GM23338 (cell line): ENCODE measurements around the gene AQP12B. TPM values are rescaled to one million over a fixed set of nuclear protein-coding genes. Genes with fewer than 3 reads are reported as not detected.

ENCODE experiments used
- ATAC-seq: fragments of 200-7000 bp; cut with Tn5 transposase; 3 replicates; pipeline ENCODE4 v1.9.1; 2020
- DNase-seq: peaks from one replicate; pipeline ENCODE4 v3.0.0-alpha.2; 2015; ENCODE audit warnings: low spot score
- H2AFZ ChIP-seq: fragments of 200-600 bp; sonication (generic); 2 replicates; pipeline ENCODE4 v1.8.0; 2016; ENCODE audit warnings: antibody characterized with exemption, mild to moderate bottlenecking, moderate library complexity
- H3F3A ChIP-seq: fragments of 200-600 bp; sonication (generic); replicated peaks from 2 replicates; pipeline ENCODE4 v1.8.0; 2017; ENCODE audit warnings: antibody characterized with exemption, mixed run types, low read depth
- H3K27ac ChIP-seq: fragments of 200-600 bp; sonication (generic); 2 replicates; pipeline ENCODE4 v1.6.1; 2016; ENCODE audit warnings: low read depth
- H3K27me3 ChIP-seq: fragments of 200-600 bp; sonication (generic); 2 replicates; pipeline ENCODE4 v1.8.0; 2016; ENCODE audit warnings: mild to moderate bottlenecking, mixed run types, moderate library complexity; ENCODE audit not compliant: insufficient read depth
- H3K36me3 ChIP-seq: fragments of 200-600 bp; sonication (generic); 2 replicates; pipeline ENCODE4 v1.8.0; 2016; ENCODE audit warnings: mild to moderate bottlenecking; ENCODE audit not compliant: insufficient read depth
- H3K4me1 ChIP-seq: fragments of 200-600 bp; sonication (generic); 2 replicates; pipeline ENCODE4 v1.8.0; 2016; ENCODE audit warnings: mild to moderate bottlenecking, moderate library complexity; ENCODE audit not compliant: insufficient read depth
- H3K4me2 ChIP-seq: fragments of 200-600 bp; sonication (generic); 2 replicates; pipeline ENCODE4 v1.7.1; 2017; ENCODE audit warnings: mixed run types
- H3K4me3 ChIP-seq: fragments of 200-600 bp; sonication (generic); 2 replicates; pipeline ENCODE4 v1.6.1; 2016; ENCODE audit warnings: mixed run types
- H3K79me2 ChIP-seq: fragments of 200-600 bp; sonication (generic); replicated peaks from 2 replicates; pipeline ENCODE4 v1.8.0; 2017; ENCODE audit warnings: mild to moderate bottlenecking; ENCODE audit not compliant: insufficient read depth
- H3K9me2 ChIP-seq: fragments of 200-600 bp; sonication (generic); 2 replicates; pipeline ENCODE4 v1.8.0; 2017; ENCODE audit not compliant: insufficient read depth
- H4K20me1 ChIP-seq: fragments of 200-600 bp; sonication (generic); replicated peaks from 2 replicates; pipeline ENCODE4 v1.8.0; 2017; ENCODE audit warnings: mild to moderate bottlenecking; ENCODE audit not compliant: insufficient read depth
- H3K27ac Mint-ChIP-seq: 2 replicates; pipeline ENCODE4 v1.8.0; 2020; ENCODE audit warnings: inconsistent platforms, mild to moderate bottlenecking, moderate library complexity, mixed read lengths
- H3K27me3 Mint-ChIP-seq: 3 replicates; pipeline ENCODE4 v1.8.0; 2022; ENCODE audit warnings: low read depth, mild to moderate bottlenecking, moderate library complexity, mixed read lengths, inconsistent platforms; ENCODE audit not compliant: insufficient read depth, poor library complexity
- H3K36me3 Mint-ChIP-seq: 3 replicates; pipeline ENCODE4 v1.8.0; 2021; ENCODE audit warnings: low read depth, mild to moderate bottlenecking, inconsistent platforms, moderate library complexity, mixed read lengths
- H3K4me1 Mint-ChIP-seq: 3 replicates; pipeline ENCODE4 v1.8.0; 2020; ENCODE audit warnings: mild to moderate bottlenecking, inconsistent platforms, mixed read lengths
- H3K4me3 Mint-ChIP-seq: 3 replicates; pipeline ENCODE4 v1.8.0; 2021; ENCODE audit warnings: moderate library complexity, mild to moderate bottlenecking, inconsistent platforms, mixed read lengths
- H3K9me3 Mint-ChIP-seq: 3 replicates; pipeline ENCODE4 v1.8.0; 2020; ENCODE audit warnings: moderate library complexity, mild to moderate bottlenecking, inconsistent platforms, mixed read lengths
- CREB1 ChIP-seq: fragments of 250-450 bp; sonication (Bioruptor Pico); IDR thresholded peaks from 2 replicates; pipeline ENCODE4 v1.5.0; 2020; ENCODE audit warnings: low read depth, mild to moderate bottlenecking, moderate library complexity
- EZH2 ChIP-seq: fragments of 200-600 bp; sonication (generic); IDR thresholded peaks from one replicate; pipeline ENCODE4 v1.8.0; 2017; ENCODE audit warnings: antibody characterized with exemption, mild to moderate bottlenecking, low read depth; ENCODE audit not compliant: unreplicated experiment
- EZH2phosphoT487 ChIP-seq: fragments of 200-600 bp; sonication (generic); IDR thresholded peaks from one replicate; pipeline ENCODE4 v1.8.1; 2018; ENCODE audit warnings: antibody characterized with exemption; ENCODE audit not compliant: unreplicated experiment
- JUNB ChIP-seq: IDR thresholded peaks from one replicate; pipeline ENCODE4 v1.6.1; 2016; ENCODE audit warnings: antibody characterized with exemption; ENCODE audit not compliant: unreplicated experiment
- NANOG ChIP-seq: IDR thresholded peaks from 2 replicates; pipeline ENCODE4 v1.6.1; 2016; ENCODE audit warnings: antibody characterized with exemption, borderline replicate concordance
- POLR2AphosphoS5 ChIP-seq: IDR thresholded peaks from 2 replicates; pipeline ENCODE4 v1.6.1; 2016; ENCODE audit warnings: antibody characterized with exemption, low read depth
- STAT1 ChIP-seq: IDR thresholded peaks from one replicate; pipeline ENCODE4 v1.6.1; 2016; ENCODE audit warnings: antibody characterized with exemption; ENCODE audit not compliant: unreplicated experiment
- ZNF114 ChIP-seq: fragments of 250-450 bp; sonication (Bioruptor Pico); IDR thresholded peaks from 2 replicates; pipeline ENCODE4 v1.5.0; 2020; ENCODE audit warnings: mild to moderate bottlenecking, moderate library complexity
- ZNF331 ChIP-seq: fragments of 250-450 bp; sonication (Bioruptor Pico); IDR thresholded peaks from 2 replicates; pipeline ENCODE4 v1.5.0; 2020; ENCODE audit warnings: low read depth, mild to moderate bottlenecking, moderate library complexity
- polyA plus RNA-seq: library from polyadenylated mRNA; unstranded; fragments of >200 nt; fragmentation: Nextera tagmentation; extraction: Ambion mirVana; gene quantifications from 2 replicates; pipeline ENCODE4 v1.2.1, GENCODE V29; 2016
- total RNA-seq: library from RNA; depleted of rRNA; stranded (reverse); fragments of >200 nt; shearing (Covaris generic); gene quantifications from 2 replicates; pipeline ENCODE4 v1.2.3, GENCODE V29; 2014
- TF ChIP-seq, protein P1 (sequence below): IDR thresholded peaks from 2 replicates; pipeline ENCODE4 v1.6.1; 2016; ENCODE audit warnings: antibody characterized with exemption
- TF ChIP-seq, protein P2 (sequence below): IDR thresholded peaks from one replicate; pipeline ENCODE4 v1.6.1; 2018; ENCODE audit warnings: antibody characterized with exemption; ENCODE audit not compliant: unreplicated experiment
- TF ChIP-seq, protein P3 (sequence below), 2 experiments: fragments of 200-600 bp in 1 of 2; sonication (generic) in 1 of 2; conservative IDR thresholded peaks; 2 replicates each; pipeline versions ENCODE4 v1.5.1 to v1.6.1; 2016 to 2017; ENCODE audit warnings: antibody characterized with exemption in 2 of 2, low read depth in 2 of 2, mild to moderate bottlenecking in 2 of 2, moderate library complexity in 1 of 2
- TF ChIP-seq, protein P4 (sequence below): fragments of 250-450 bp; sonication (Bioruptor Pico); IDR thresholded peaks from 2 replicates; pipeline ENCODE4 v1.5.0; 2020; ENCODE audit warnings: mild to moderate bottlenecking, moderate library complexity

AQP12B gene
- total and polyA plus RNA-seq, 2 experiments from 2014 or later: not detected

DNA sequence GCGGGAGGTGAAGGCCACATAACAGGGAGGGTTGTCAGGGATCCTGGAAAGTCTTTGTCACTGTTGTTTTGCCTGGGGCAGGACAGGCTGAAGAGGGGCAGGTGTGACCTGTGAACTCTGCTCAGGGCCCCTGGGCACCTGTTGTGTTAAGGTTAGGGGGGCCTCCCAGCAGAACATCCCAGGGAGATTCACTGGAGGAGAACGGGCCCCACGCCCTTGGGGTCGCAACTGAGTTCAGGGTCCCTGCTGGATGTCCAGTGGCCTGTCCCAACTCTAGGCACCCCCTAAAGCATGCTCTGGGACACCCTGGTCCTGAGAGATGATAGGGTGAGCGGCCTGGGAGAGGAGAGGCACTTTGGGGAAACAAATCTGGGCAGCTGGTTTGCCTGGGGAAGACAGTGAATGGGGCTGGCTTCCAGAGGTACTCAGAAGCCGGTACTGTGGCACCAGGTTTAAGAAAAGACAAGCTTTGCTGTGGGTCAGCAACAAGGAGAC lies 34.5 kb downstream of the AQP12B start:
- no peaks in the 10 kb centered on the region for H3K36me3 ChIP-seq
- Mint-ChIP-seq H3K36me3 (no peaks in the 10 kb centered on the region), H3K27ac (no peak overlapping the region), H3K9me3 (no peaks in the 10 kb centered on the region; the same call in 2 of the 3 replicates), H3K4me1 (peaks cover 10% of the 10 kb centered on the region), H3K4me3 (no peak overlapping the region; the same call in 2 of the 3 replicates), H3K27me3 (peaks cover 16% of the 10 kb centered on the region)
- H3K27me3 ChIP-seq: no peaks in the 10 kb centered on the region
- H3K27ac ChIP-seq: no peak overlapping the region
- no peak overlapping the region for H3K4me3 ChIP-seq
- H3F3A ChIP-seq: no peaks in the 10 kb centered on the region
- H3K4me1 ChIP-seq: no peaks in the 10 kb centered on the region
- no peaks in the 10 kb centered on the region for H3K9me2 ChIP-seq
- ATAC-seq: no peak
- no peaks in the 10 kb centered on the region for H4K20me1 ChIP-seq
- TF ChIP-seq NANOG (no peak), JUNB (no peak), CREB1 (CRISPR knock-in tag) (no peak), ZNF331 (CRISPR knock-in tag) (no peak), POLR2AphosphoS5 (no peak), EZH2phosphoT487 (no peak), EZH2 (no peak), STAT1 (no peak), ZNF114 (no peak)
- TF ChIP-seq, protein P1, sequence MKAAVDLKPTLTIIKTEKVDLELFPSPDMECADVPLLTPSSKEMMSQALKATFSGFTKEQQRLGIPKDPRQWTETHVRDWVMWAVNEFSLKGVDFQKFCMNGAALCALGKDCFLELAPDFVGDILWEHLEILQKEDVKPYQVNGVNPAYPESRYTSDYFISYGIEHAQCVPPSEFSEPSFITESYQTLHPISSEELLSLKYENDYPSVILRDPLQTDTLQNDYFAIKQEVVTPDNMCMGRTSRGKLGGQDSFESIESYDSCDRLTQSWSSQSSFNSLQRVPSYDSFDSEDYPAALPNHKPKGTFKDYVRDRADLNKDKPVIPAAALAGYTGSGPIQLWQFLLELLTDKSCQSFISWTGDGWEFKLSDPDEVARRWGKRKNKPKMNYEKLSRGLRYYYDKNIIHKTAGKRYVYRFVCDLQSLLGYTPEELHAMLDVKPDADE: no peak
- TF ChIP-seq, protein P2, sequence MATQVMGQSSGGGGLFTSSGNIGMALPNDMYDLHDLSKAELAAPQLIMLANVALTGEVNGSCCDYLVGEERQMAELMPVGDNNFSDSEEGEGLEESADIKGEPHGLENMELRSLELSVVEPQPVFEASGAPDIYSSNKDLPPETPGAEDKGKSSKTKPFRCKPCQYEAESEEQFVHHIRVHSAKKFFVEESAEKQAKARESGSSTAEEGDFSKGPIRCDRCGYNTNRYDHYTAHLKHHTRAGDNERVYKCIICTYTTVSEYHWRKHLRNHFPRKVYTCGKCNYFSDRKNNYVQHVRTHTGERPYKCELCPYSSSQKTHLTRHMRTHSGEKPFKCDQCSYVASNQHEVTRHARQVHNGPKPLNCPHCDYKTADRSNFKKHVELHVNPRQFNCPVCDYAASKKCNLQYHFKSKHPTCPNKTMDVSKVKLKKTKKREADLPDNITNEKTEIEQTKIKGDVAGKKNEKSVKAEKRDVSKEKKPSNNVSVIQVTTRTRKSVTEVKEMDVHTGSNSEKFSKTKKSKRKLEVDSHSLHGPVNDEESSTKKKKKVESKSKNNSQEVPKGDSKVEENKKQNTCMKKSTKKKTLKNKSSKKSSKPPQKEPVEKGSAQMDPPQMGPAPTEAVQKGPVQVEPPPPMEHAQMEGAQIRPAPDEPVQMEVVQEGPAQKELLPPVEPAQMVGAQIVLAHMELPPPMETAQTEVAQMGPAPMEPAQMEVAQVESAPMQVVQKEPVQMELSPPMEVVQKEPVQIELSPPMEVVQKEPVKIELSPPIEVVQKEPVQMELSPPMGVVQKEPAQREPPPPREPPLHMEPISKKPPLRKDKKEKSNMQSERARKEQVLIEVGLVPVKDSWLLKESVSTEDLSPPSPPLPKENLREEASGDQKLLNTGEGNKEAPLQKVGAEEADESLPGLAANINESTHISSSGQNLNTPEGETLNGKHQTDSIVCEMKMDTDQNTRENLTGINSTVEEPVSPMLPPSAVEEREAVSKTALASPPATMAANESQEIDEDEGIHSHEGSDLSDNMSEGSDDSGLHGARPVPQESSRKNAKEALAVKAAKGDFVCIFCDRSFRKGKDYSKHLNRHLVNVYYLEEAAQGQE: no peak
- TF ChIP-seq, protein P3, sequence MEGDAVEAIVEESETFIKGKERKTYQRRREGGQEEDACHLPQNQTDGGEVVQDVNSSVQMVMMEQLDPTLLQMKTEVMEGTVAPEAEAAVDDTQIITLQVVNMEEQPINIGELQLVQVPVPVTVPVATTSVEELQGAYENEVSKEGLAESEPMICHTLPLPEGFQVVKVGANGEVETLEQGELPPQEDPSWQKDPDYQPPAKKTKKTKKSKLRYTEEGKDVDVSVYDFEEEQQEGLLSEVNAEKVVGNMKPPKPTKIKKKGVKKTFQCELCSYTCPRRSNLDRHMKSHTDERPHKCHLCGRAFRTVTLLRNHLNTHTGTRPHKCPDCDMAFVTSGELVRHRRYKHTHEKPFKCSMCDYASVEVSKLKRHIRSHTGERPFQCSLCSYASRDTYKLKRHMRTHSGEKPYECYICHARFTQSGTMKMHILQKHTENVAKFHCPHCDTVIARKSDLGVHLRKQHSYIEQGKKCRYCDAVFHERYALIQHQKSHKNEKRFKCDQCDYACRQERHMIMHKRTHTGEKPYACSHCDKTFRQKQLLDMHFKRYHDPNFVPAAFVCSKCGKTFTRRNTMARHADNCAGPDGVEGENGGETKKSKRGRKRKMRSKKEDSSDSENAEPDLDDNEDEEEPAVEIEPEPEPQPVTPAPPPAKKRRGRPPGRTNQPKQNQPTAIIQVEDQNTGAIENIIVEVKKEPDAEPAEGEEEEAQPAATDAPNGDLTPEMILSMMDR (conservative IDR thresholded peaks at IDR 0.05; ENCODE audit: low read depth in 2 of 2): no peak
- TF ChIP-seq, protein P4, sequence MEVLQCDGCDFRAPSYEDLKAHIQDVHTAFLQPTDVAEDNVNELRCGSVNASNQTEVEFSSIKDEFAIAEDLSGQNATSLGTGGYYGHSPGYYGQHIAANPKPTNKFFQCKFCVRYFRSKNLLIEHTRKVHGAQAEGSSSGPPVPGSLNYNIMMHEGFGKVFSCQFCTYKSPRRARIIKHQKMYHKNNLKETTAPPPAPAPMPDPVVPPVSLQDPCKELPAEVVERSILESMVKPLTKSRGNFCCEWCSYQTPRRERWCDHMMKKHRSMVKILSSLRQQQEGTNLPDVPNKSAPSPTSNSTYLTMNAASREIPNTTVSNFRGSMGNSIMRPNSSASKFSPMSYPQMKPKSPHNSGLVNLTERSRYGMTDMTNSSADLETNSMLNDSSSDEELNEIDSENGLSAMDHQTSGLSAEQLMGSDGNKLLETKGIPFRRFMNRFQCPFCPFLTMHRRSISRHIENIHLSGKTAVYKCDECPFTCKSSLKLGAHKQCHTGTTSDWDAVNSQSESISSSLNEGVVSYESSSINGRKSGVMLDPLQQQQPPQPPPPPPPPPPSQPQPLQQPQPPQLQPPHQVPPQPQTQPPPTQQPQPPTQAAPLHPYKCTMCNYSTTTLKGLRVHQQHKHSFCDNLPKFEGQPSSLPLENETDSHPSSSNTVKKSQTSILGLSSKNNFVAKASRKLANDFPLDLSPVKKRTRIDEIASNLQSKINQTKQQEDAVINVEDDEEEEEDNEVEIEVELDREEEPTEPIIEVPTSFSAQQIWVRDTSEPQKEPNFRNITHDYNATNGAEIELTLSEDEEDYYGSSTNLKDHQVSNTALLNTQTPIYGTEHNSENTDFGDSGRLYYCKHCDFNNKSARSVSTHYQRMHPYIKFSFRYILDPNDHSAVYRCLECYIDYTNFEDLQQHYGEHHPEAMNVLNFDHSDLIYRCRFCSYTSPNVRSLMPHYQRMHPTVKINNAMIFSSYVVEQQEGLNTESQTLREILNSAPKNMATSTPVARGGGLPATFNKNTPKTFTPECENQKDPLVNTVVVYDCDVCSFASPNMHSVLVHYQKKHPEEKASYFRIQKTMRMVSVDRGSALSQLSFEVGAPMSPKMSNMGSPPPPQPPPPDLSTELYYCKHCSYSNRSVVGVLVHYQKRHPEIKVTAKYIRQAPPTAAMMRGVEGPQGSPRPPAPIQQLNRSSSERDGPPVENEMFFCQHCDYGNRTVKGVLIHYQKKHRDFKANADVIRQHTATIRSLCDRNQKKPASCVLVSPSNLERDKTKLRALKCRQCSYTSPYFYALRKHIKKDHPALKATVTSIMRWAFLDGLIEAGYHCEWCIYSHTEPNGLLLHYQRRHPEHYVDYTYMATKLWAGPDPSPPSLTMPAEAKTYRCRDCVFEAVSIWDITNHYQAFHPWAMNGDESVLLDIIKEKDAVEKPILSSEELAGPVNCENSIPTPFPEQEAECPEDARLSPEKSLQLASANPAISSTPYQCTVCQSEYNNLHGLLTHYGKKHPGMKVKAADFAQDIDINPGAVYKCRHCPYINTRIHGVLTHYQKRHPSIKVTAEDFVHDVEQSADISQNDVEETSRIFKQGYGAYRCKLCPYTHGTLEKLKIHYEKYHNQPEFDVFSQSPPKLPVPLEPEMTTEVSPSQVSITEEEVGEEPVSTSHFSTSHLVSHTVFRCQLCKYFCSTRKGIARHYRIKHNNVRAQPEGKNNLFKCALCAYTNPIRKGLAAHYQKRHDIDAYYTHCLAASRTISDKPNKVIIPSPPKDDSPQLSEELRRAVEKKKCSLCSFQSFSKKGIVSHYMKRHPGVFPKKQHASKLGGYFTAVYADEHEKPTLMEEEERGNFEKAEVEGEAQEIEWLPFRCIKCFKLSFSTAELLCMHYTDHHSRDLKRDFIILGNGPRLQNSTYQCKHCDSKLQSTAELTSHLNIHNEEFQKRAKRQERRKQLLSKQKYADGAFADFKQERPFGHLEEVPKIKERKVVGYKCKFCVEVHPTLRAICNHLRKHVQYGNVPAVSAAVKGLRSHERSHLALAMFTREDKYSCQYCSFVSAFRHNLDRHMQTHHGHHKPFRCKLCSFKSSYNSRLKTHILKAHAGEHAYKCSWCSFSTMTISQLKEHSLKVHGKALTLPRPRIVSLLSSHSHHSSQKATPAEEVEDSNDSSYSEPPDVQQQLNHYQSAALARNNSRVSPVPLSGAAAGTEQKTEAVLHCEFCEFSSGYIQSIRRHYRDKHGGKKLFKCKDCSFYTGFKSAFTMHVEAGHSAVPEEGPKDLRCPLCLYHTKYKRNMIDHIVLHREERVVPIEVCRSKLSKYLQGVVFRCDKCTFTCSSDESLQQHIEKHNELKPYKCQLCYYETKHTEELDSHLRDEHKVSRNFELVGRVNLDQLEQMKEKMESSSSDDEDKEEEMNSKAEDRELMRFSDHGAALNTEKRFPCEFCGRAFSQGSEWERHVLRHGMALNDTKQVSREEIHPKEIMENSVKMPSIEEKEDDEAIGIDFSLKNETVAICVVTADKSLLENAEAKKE (CRISPR knock-in tag): no peak
- no peaks in the 10 kb centered on the region for H3K79me2 ChIP-seq
- no peak overlapping the region for H3K4me2 ChIP-seq
- DNase-seq: no peak
- H2AFZ ChIP-seq: no peak overlapping the region
